CD4-positive, alpha-beta T cell treated with Interleukin-4 for 1 hour (primary cell): ENCODE data around the gene KISS1.
"Not testable (repeated sequence)": the region's sequence is repeated elsewhere in the genome, so short reads cannot be mapped to it uniquely, and the experiment has no call there.

Experiments
- DNase-seq, 2 donors: peaks; one replicate each; pipeline ENCODE4 v3.0.0-alpha.2; 2020 to 2022

KISS1 gene

GRCh38 chr1:204196068-204196795 lies at the start of gene KISS1:
KISS1 (minus strand) TSS chr1:204196491; CDS start chr1:204192876, 3,615 bp downstream.
- no peak for DNase-seq

GRCh38 chr1:204242920-204243319 lies 46.6 kb upstream of the KISS1 start:
- DNase-seq = no peak

- no peak for DNase-seq
Observed at GRCh38 chr1:204241914-204242313, 45.6 kb upstream of the KISS1 start.

GRCh38 chr1:204241050-204241449 lies 44.8 kb upstream of the KISS1 start:
- no peak for DNase-seq

- DNase-seq = no peak
Observed at GRCh38 chr1:204240233-204240632, 43.9 kb upstream of the KISS1 start.

- DNase-seq = not testable (repeated sequence)
Observed at GRCh38 chr1:204239401-204239800, 43.1 kb upstream of the KISS1 start.

- DNase-seq = not testable (repeated sequence)
Observed at GRCh38 chr1:204238520-204238919, 42.2 kb upstream of the KISS1 start.

GRCh38 chr1:204237515-204237914 lies 41.2 kb upstream of the KISS1 start:
- not testable (repeated sequence) for DNase-seq

GRCh38 chr1:204232526-204232925 lies 36.2 kb upstream of the KISS1 start:
- no peak for DNase-seq

- no peak for DNase-seq
Observed at GRCh38 chr1:204230211-204230610, 33.9 kb upstream of the KISS1 start.

GRCh38 chr1:204228896-204229295 lies 32.6 kb upstream of the KISS1 start:
- DNase-seq = no peak

- no peak for DNase-seq
Observed at GRCh38 chr1:204227996-204228785, 31.9 kb upstream of the KISS1 start.

- no peak for DNase-seq
Observed at GRCh38 chr1:204227351-204227750, 31.1 kb upstream of the KISS1 start.

- no peak for DNase-seq
Observed at GRCh38 chr1:204225841-204226735, 29.8 kb upstream of the KISS1 start.

GRCh38 chr1:204224655-204225054 lies 28.4 kb upstream of the KISS1 start:
- DNase-seq = no peak

- no peak for DNase-seq
Observed at GRCh38 chr1:204223129-204223860, 27.0 kb upstream of the KISS1 start.

GRCh38 chr1:204222764-204223055 lies 26.4 kb upstream of the KISS1 start:
- no peak for DNase-seq

GRCh38 chr1:204222006-204222763 lies 25.9 kb upstream of the KISS1 start:
- no peak for DNase-seq

GRCh38 chr1:204221271-204221670 lies 25.0 kb upstream of the KISS1 start:
- no peak for DNase-seq

- no peak for DNase-seq
Observed at GRCh38 chr1:204219971-204220616, 23.8 kb upstream of the KISS1 start.

GRCh38 chr1:204218552-204218951 lies 22.3 kb upstream of the KISS1 start:
- no peak for DNase-seq
